Endothelial cell of umbilical vein (primary cell): ENCODE results near the gene RPE. TPM values are rescaled to one million over a fixed set of nuclear protein-coding genes. Genes with fewer than 3 reads are reported as not detected.

Experiments
- BruUV-seq: library from RNA; stranded (reverse); fragments of 400-500 nt; replicated peaks from 2 replicates; lab custom pipeline; 2021; lab: Mats Ljungman, UMichigan
- CTCF ChIA-PET: fragments of 300-600, 350-600 bp; sonication (Branson Sonifier 250); formaldehyde crosslinking; loops from one replicate; lab custom pipeline; 2021; ENCODE audit warnings: antibody characterized with exemption, inconsistent platforms; lab: Charles Lee
- POLR2A ChIA-PET: fragments of 300-600, 350-600 bp; sonication (Branson Sonifier 250); formaldehyde crosslinking; loops from one replicate; lab custom pipeline; 2021; ENCODE audit warnings: antibody characterized with exemption, inconsistent platforms; lab: Charles Lee
- DNase-seq: peaks from one replicate; pipeline ENCODE4 v3.0.0-alpha.2; 2011; ENCODE audit warnings: low read depth, low spot score
- FAIRE-seq: peaks from 2 replicates; lab custom pipeline; 2011; peaks lifted over from hg19 to GRCh38; lab: Jason Lieb, UNC
- H2AFZ ChIP-seq: 2 replicates; pipeline ENCODE4 v1.6.0; 2012; ENCODE audit warnings: low read depth, low read length, control low read depth, inconsistent platforms
- H3K27ac ChIP-seq: 2 replicates; pipeline ENCODE4 v1.5.1; 2011; ENCODE audit warnings: low read depth, mild to moderate bottlenecking, control low read depth, low read length, moderate library complexity; ENCODE audit not compliant: insufficient read depth
- H3K27me3 ChIP-seq, 2 experiments: 2 replicates each; pipeline versions ENCODE4 v1.6.0 to v1.6.1; 2011; ENCODE audit warnings: low read length in 2 of 2, mixed read lengths in 1 of 2; ENCODE audit not compliant: control insufficient read depth in 2 of 2, insufficient read depth in 2 of 2
- H3K36me3 ChIP-seq, 2 experiments: 2 replicates in 1 of 2; 3 replicates in 1 of 2; pipeline ENCODE4 v1.5.1; 2011; ENCODE audit warnings: low read length in 2 of 2, mild to moderate bottlenecking in 1 of 2, moderate library complexity in 1 of 2; ENCODE audit not compliant: control insufficient read depth in 2 of 2, insufficient read depth in 2 of 2; ENCODE audit errors: extremely low read depth in 1 of 2
- H3K4me1 ChIP-seq: 3 replicates; pipeline ENCODE4 v1.5.1; 2011; ENCODE audit warnings: mild to moderate bottlenecking, low read length; ENCODE audit not compliant: control insufficient read depth, insufficient read depth; ENCODE audit errors: extremely low read depth
- H3K4me2 ChIP-seq: 2 replicates; pipeline ENCODE4 v1.6.1; 2011; ENCODE audit warnings: low read length, control low read depth, mixed read lengths; ENCODE audit not compliant: insufficient read depth
- H3K4me3 ChIP-seq, 3 experiments: fragments of 200-600 bp in 1 of 3; sonication (generic), shearing (Covaris generic) in 1 of 3; replicated peaks in 1 of 3; 2 replicates each; pipeline ENCODE4 v1.5.1; 2011 to 2016; ENCODE audit warnings: control low read depth in 3 of 3, low read length in 3 of 3, mild to moderate bottlenecking in 2 of 3, inconsistent platforms in 1 of 3, low read depth in 1 of 3, moderate library complexity in 1 of 3; ENCODE audit not compliant: insufficient read depth in 1 of 3
- H3K79me2 ChIP-seq: 2 replicates; pipeline ENCODE4 v1.6.0; 2012; ENCODE audit warnings: low read length, inconsistent platforms; ENCODE audit not compliant: control insufficient read depth, insufficient read depth
- H3K9ac ChIP-seq: replicated peaks from 2 replicates; pipeline ENCODE3; 2011; ENCODE audit warnings: low read length, control low read depth; ENCODE audit not compliant: insufficient read depth; ENCODE audit errors: extremely low read depth
- H3K9me1 ChIP-seq: replicated peaks from 3 replicates; pipeline ENCODE4 v1.6.0; 2011; ENCODE audit warnings: mild to moderate bottlenecking, low read length; ENCODE audit not compliant: control insufficient read depth, insufficient read depth; ENCODE audit errors: extremely low read depth
- H3K9me3 ChIP-seq: replicated peaks from 2 replicates; pipeline ENCODE4 v1.5.1; 2012; ENCODE audit warnings: low read length, inconsistent platforms; ENCODE audit not compliant: control insufficient read depth, insufficient read depth
- H4K20me1 ChIP-seq: replicated peaks from 2 replicates; pipeline ENCODE3; 2011; ENCODE audit warnings: mild to moderate bottlenecking, low read length; ENCODE audit not compliant: control insufficient read depth, insufficient read depth; ENCODE audit errors: extremely low read depth
- CTCF ChIP-seq, 2 donors: IDR thresholded peaks; 1 replicate in 1 of 2; 2 replicates in 1 of 2; pipeline ENCODE4 v1.5.1; 2011; ENCODE audit warnings: low read length in 2 of 2, mild to moderate bottlenecking in 2 of 2, moderate library complexity in 2 of 2, control low read depth in 1 of 2, inconsistent platforms in 1 of 2, low read depth in 1 of 2; ENCODE audit not compliant: insufficient read depth in 1 of 2; ENCODE audit errors: extremely low read depth in 1 of 2
- EZH2 ChIP-seq: IDR thresholded peaks from 2 replicates; pipeline ENCODE4 v1.6.1; 2012; ENCODE audit warnings: borderline replicate concordance, low read depth, mild to moderate bottlenecking, moderate library complexity, low read length, inconsistent platforms; ENCODE audit not compliant: severe bottlenecking
- FOS ChIP-seq: IDR thresholded peaks from 2 replicates; pipeline ENCODE4 v1.6.1; 2011; ENCODE audit warnings: mild to moderate bottlenecking, low read length, moderate library complexity, borderline replicate concordance; ENCODE audit not compliant: insufficient read depth
- GATA2 ChIP-seq: IDR thresholded peaks from 2 replicates; pipeline ENCODE4 v1.7.0; 2011; ENCODE audit warnings: low read depth, mild to moderate bottlenecking, moderate library complexity, mixed read lengths, low read length; ENCODE audit not compliant: insufficient read length, insufficient read depth
- JUN ChIP-seq: IDR thresholded peaks from 2 replicates; pipeline ENCODE4 v1.6.1; 2011; ENCODE audit warnings: borderline replicate concordance, low read depth; ENCODE audit not compliant: insufficient read length, insufficient read depth
- MAX ChIP-seq: IDR thresholded peaks from 2 replicates; pipeline ENCODE4 v1.6.1; 2011; ENCODE audit not compliant: insufficient read depth, insufficient read length
- MYC ChIP-seq: IDR thresholded peaks from one replicate; pipeline ENCODE4 v1.6.1; 2011; ENCODE audit warnings: mild to moderate bottlenecking, low read depth, low read length
- POLR2A ChIP-seq: IDR thresholded peaks from 2 replicates; pipeline ENCODE4 v1.6.1; 2012; ENCODE audit warnings: low read depth, mild to moderate bottlenecking, control low read depth, low read length
- POLR2AphosphoS5 ChIP-seq: IDR thresholded peaks from 2 replicates; pipeline ENCODE4 v1.6.1; 2012; ENCODE audit warnings: low read depth, mild to moderate bottlenecking, control low read depth, low read length, moderate library complexity; ENCODE audit not compliant: insufficient read depth
- dilution Hi-C: fragments of 300-500 bp; cut with MboI; formaldehyde crosslinking; loops from one replicate; pipeline ENCODE4 v1.15.0; 2019; ENCODE audit warnings: low sequenced_read_pairs; ENCODE audit not compliant: extremely low pct_ligation_motif_present
- intact Hi-C: fragments of 100-400 bp; cut with micrococcal nuclease; formaldehyde crosslinking; loops from one replicate; pipeline ENCODE4 v1.10.0; 2022
- polyA plus RNA-seq, 4 experiments: library from polyadenylated mRNA; depleted of rRNA in 3 of 4; stranded (reverse) in 3 of 4; unstranded in 1 of 4; fragments of >200 nt; gene quantifications; 2 replicates each; pipeline versions ENCODE4 v1.2.1 to v1.2.3, GENCODE V29; 2011 to 2012; ENCODE audit warnings: missing spikeins in 1 of 4
- total RNA-seq: library from RNA; stranded (reverse); gene quantifications from 2 replicates; pipeline ENCODE4 v1.2.3, GENCODE V29; 2021

RPE gene
- total and polyA plus RNA-seq, 2 donors (not counting 3 experiments of a cell fraction or from before 2014, with no cell fraction given) = 60.7 to 97.4 TPM

GRCh38 chr2:209960045-209960444 lies 42.4 kb upstream of the RPE start:
- Histone ChIP-seq H2AFZ (no peak overlapping the region), H4K20me1 (no peaks in the 10 kb centered on the region), H3K9ac (no peak overlapping the region), H3K27ac (no peak overlapping the region), H3K79me2 (no peaks in the 10 kb centered on the region), H3K4me3 (no peak overlapping the region), H3K9me1 (no peaks in the 10 kb centered on the region), H3K9me3 (no peaks in the 10 kb centered on the region), H3K36me3 (no peaks in the 10 kb centered on the region), H3K4me1 (no peaks in the 10 kb centered on the region), H3K4me2 (no peak overlapping the region), H3K27me3 (peaks cover 2 to 8% of the 10 kb centered on the region in 2 experiments)
- DNase-seq (no peak), FAIRE-seq (no peak)
- intact Hi-C loops = loop anchor here (2.0 to 10.0 kb wide), 2 partner anchors 381 to 1565 kb away; no protein-coding TSS in a partner anchor
- no peak for TF ChIP-seq MAX
- TF ChIP-seq MYC = no peak
- TF ChIP-seq GATA2 = no peak
- TF ChIP-seq EZH2 = no peak
- TF ChIP-seq FOS = no peak
- no peak for TF ChIP-seq CTCF (IDR thresholded peaks at IDR 0.05; ENCODE audit: extremely low read depth in 1 of 2, insufficient read depth in 1 of 2, low read depth in 1 of 2, low read length in 2 of 2)
- TF ChIP-seq POLR2AphosphoS5 = no peak
- TF ChIP-seq JUN = no peak
- TF ChIP-seq POLR2A = no peak
- dilution Hi-C loops = no loop called here
- ChIA-PET POLR2A (no interaction called here), CTCF (interaction anchor here (1.3 to 1.7 kb wide), 15 partner anchors 9 to 1586 kb away, joined by 3 to 29 read pairs (median 13); partner anchors contain the start of gene MAP2)
- no TSS peak for BruUV-seq
